G401 (cell line): ENCODE results near the gene CDC42BPB. TPM values are rescaled to one million over a fixed set of nuclear protein-coding genes. Genes with fewer than 3 reads are reported as not detected.
"Not testable (repeated sequence)": the region's sequence is repeated elsewhere in the genome, so short reads cannot be mapped to it uniquely, and the experiment has no call there.

Experiments
- DNase-seq: peaks from one replicate; pipeline ENCODE4 v3.0.0-alpha.2; 2015; ENCODE audit warnings: low spot score
- in situ Hi-C: cut with HindIII; loops from 2 replicates; pipeline ENCODE4 v1.10.0; 2016; ENCODE audit warnings: low sequenced_read_pairs, mixed read lengths
- total RNA-seq: library from RNA; depleted of rRNA; stranded (reverse); fragments of >200 nt; shearing (Covaris generic); gene quantifications from 2 replicates; pipeline ENCODE4 v1.2.3, GENCODE V29; 2014

Gene CDC42BPB
- total RNA-seq, 1 experiment from 2014 or later: 17.0 TPM

GRCh38 chr14:103026988-103027387 is 30.4 kb downstream of the CDC42BPB start:
- no peak for DNase-seq
- in situ Hi-C loops: no loop called here

GRCh38 chr14:103026196-103026595 is 31.2 kb downstream of the CDC42BPB start:
- DNase-seq, in situ Hi-C loops: not testable (repeated sequence)

- in situ Hi-C loops: no loop called here
These were observed 33.4 kb downstream of the CDC42BPB start for GRCh38 chr14:103023881-103024473.

GRCh38 chr14:103022685-103023044 is 34.7 kb downstream of the CDC42BPB start:
- in situ Hi-C loops: no loop called here
- DNase-seq: no peak

More at GRCh38 chr14:103023881-103024473, 33.4 kb downstream of the CDC42BPB start:
- DNase-seq: no peak

GRCh38 chr14:103022002-103022684 is 35.2 kb downstream of the CDC42BPB start:
- in situ Hi-C loops: no loop called here
- no peak for DNase-seq

- in situ Hi-C loops: no loop called here
- no peak for DNase-seq
These were observed 35.7 kb downstream of the CDC42BPB start for GRCh38 chr14:103021684-103022001.

GRCh38 chr14:103020271-103021170 is 36.8 kb downstream of the CDC42BPB start:
- DNase-seq: no peak
- in situ Hi-C loops: no loop called here

- DNase-seq: no peak
- in situ Hi-C loops: no loop called here
These were observed 37.5 kb downstream of the CDC42BPB start for GRCh38 chr14:103019826-103020225.

GRCh38 chr14:103019236-103019635 is 38.1 kb downstream of the CDC42BPB start:
- in situ Hi-C loops: no loop called here
- DNase-seq: no peak

- in situ Hi-C loops: no loop called here
- DNase-seq: no peak
These were observed 40.8 kb downstream of the CDC42BPB start for GRCh38 chr14:103016594-103016993.

- peak; percentile 55 for DNase-seq
- in situ Hi-C loops: no loop called here
These were observed 41.3 kb downstream of the CDC42BPB start for GRCh38 chr14:103016071-103016470.

GRCh38 chr14:103015426-103015825 is 41.9 kb downstream of the CDC42BPB start:
- DNase-seq: peak; percentile 75
- in situ Hi-C loops: no loop called here

- DNase-seq: no peak
- in situ Hi-C loops: no loop called here
These were observed 42.7 kb downstream of the CDC42BPB start for GRCh38 chr14:103014466-103015228.

- in situ Hi-C loops: no loop called here
- no peak for DNase-seq
These were observed 44.3 kb downstream of the CDC42BPB start for GRCh38 chr14:103013028-103013427.

GRCh38 chr14:103009559-103009958 is 47.8 kb downstream of the CDC42BPB start:
- in situ Hi-C loops: no loop called here

GRCh38 chr14:103008768-103009357 is 48.5 kb downstream of the CDC42BPB start:
- DNase-seq: peak; percentile 66
- in situ Hi-C loops: no loop called here

More at GRCh38 chr14:103009559-103009958, 47.8 kb downstream of the CDC42BPB start:
- DNase-seq: no peak

- in situ Hi-C loops: no loop called here
- DNase-seq: no peak
These were observed 49.2 kb downstream of the CDC42BPB start for GRCh38 chr14:103008126-103008525.

GRCh38 chr14:103007555-103007954 is 49.8 kb downstream of the CDC42BPB start:
- DNase-seq: peak; percentile 55
- in situ Hi-C loops: no loop called here

- DNase-seq: no peak
- in situ Hi-C loops: no loop called here
These were observed 50.3 kb downstream of the CDC42BPB start for GRCh38 chr14:103006991-103007520.
